GM19099 (cell line): ENCODE data around the gene MAGI2.

Source experiments
- POLR2A ChIP-seq: IDR thresholded peaks from 3 replicates; pipeline ENCODE4 v1.6.1; 2011; ENCODE audit warnings: low read depth; ENCODE audit not compliant: insufficient read length; ENCODE audit errors: extremely low read depth

Gene MAGI2

DNA sequence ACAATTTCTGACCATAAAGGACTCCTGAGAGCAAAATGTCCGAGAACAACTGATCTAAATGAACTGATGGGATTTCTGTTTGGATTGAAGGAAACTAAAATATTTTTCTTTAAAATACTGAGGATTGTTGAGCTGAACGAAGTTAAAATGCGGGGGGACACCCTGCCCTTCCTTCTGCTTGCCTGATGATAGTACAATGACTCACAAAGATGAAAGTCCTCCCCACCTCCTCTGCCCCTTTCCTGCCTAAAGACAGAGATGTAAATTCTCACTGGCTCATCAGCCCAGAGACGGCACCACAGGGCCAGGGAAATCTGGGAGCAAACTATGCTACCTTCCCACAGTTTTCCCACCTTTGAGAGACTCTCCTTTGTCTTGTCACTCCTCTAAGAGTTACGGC lies 1474.2 kb downstream of the MAGI2 start:
- no peak for TF ChIP-seq POLR2A

DNA sequence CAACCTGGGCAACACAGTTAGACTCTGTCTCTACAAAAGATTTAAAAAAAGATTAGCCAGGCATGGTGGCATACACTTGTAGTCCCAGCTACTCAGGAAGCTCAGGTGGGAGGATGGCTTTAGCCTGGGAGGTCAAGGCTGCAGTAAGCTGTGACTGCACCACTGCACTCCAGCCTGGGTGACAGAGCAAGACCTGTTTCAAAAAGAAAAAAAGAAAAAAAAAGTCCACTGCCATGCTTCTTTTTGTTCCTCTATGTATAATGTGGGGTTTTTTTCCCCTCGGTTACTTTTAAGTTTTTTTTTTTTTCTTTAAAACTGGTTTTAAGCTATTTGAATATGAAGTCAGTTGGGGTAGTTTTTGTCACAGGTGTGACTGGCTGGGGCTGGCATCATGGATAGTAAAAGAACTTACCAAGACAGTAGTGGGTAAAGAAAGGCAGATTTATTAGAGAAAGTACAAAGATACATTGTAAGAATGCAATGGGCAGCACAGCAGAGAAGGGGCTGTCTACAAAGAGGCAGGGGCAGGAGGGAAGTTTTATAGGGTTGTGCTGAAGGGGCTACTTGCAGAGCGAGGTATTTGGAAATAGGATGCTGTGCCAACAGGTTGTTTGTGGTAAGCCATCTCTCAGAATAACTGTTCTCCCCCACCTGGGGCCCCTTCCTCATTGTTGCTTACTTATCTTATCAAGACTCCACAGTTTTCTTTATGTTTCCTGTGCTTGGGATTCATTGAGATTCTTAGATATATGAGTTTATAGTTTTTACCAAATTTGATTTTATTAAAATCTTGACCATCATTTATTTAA lies 1477.6 kb downstream of the MAGI2 start:
- TF ChIP-seq POLR2A, result no peak

DNA sequence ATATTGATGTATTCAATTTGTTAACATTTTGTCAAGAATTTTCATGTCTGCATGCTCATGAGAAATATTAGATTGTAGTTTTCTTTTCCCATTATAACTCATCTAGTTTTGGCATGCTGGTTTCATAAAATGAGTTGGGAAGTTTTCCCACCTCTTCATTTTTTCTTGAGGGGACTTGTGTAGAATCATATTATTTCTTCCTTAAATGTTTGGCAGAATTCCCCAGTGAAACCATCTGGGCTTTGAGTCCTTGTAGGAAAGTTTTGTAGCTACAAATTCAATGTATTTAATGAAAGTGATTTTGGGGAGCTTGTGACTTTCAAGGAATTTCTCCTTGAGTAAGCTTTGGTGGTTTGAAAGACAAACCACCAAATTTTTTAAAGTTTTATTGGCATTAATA lies 1481.7 kb downstream of the MAGI2 start:
- no peak for TF ChIP-seq POLR2A

DNA sequence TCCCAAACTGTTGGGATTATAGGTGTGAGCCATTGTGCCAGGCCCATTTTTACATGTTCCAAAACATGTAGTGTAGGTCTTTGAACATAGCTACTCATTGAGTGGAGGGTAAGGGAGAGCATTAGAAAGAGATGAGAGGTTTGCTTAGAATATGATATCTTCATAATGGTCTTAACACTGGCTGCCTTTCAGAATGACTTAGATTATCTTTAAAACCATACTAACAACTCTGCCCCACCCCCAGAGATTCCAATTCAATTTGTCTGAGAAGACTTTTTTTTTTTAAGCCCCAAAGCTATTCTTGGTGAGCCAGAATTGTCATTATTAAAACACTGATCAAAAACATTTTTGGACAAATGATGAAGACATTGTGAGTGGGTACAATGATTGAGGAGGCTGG lies 1486.0 kb downstream of the MAGI2 start:
- no peak for TF ChIP-seq POLR2A
